ENCODE data around the gene MAGI2.
"Not testable (repeated sequence)": the region's sequence is repeated elsewhere in the genome, so short reads cannot be mapped to it uniquely, and the experiment has no call there.

Gene MAGI2

GRCh38 chr7:78006063-78006755 is 1447.3 kb downstream of the MAGI2 start:
- FAIRE-seq, result no peak

DNA sequence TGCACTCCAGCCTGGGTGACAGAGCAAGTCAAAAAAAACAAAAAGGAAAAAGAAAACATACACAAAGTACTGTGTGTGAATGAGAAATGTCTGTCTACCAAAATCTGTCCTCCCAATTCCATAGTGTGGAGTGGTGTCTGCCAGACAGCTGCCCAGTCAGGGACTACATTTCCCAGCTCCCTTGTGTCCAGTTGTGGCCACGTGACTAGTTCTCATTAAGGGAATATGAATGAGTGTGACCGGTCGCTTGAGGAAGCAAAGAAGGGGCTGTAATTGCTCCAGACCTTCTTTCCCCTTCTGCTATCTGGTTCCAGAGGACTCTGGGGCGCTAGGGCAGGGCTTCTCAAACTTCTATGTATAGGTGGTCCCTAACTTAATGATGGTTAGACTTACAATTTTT is 1450.8 kb downstream of the MAGI2 start:
- no peak for FAIRE-seq

DNA sequence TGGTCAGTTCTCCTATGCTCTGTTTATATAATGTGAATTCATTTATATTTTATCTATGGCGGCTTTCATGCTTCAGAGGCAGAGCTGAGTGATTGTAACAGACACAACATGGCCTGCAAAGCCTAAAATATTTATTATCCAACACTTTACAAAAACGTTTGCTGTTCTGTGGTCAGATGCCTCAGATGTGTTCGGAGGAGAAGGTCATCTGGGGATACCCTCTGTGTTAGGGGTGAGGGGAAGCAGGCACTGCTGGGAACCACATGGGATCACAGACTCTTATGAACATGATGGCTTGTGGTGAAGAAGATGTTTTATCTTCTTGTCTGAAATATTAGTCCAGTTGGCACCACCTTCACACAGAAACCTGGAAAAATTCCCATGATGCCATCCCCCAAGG is 1451.4 kb downstream of the MAGI2 start:
- no peak for FAIRE-seq

DNA sequence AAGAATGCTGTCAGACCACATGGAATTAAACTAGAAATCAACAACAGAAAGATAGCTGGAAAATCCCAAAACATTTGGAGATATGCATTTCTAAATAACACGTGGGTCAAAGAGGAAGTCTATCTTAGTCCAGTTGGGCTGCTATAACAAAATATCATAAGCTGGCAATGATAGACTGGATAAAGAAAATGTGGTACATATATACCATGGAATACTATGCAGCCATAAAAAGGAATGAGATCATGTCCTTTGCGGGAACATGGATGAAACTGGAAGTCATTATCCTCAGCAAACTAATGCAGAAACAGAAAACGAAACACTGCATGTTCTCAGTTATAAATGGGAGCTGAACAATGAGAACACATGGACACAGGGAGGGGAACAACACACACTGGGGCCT is 1454.3 kb downstream of the MAGI2 start:
- not testable (repeated sequence) for FAIRE-seq

GRCh38 chr7:77995717-77996116 is 1457.8 kb downstream of the MAGI2 start:
- no peak for FAIRE-seq

- FAIRE-seq, result no peak
Observed at GRCh38 chr7:77993838-77994237, 1459.6 kb downstream of the MAGI2 start.

DNA sequence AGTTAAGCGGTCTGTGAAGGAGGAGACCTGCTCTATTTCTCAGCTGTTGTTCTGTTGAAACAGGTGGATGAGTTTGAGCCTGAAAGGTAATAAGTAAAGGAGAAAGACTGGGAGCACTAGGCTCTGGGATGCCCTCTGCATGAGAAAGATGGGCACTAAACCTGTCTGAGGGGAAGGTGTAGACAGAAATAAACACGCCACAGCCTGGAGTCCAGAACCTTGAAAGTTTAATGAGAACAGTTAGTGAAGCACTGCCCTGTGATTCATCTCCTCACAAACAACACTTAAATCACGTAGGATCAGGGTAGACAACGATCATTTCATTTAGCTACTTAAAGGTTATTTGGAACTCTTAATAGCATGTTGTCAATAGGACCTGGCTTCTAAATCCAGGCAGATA is 1461.8 kb downstream of the MAGI2 start:
- FAIRE-seq, result no peak

DNA sequence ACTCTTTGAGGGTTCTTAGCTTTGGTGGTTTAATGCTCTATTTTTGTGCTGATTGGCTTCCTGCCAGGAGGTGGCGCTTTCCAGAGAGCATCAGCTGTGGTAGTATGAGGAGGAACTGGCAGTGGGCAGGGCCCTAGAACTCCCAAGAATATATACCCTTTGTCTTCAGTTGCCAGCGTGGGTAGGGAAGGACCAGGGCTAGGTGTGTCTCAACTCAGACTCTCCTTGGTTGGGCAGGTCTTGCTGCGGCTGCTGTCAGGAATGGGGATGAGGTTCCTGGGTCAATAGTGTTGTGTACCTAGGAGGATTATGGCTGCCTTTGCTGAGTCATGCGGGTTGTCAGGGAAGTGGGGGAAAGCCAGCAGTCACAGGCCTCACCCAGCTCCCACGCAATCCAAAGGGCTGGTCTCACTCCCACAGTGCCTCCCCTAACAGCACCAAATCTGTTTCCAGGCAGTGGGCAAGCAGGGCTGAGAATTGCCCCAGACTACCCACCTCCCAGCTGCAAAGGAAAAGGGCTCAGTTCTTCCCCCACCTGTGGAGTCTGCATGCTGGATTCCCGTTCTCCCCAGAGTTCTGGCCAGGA is 1463.4 kb downstream of the MAGI2 start:
- FAIRE-seq, result no peak

DNA sequence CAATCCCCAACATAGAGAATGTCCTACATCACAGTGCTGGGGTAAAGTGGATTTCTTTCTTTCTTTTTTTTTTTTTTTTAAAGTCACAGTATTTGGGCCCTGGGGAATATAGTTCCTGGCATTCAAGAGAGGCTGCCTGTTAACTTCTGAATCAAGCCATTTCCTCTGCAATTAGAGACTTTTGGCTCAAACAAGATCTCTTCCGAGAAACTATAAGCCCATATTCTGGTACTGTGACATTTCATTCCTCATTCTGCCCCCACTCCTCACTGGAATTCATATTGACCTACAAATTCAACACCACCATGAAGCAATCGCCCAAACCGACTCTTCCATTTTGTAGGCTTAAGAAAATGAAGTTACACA is 1467.5 kb downstream of the MAGI2 start:
- FAIRE-seq, result no peak

- no peak for FAIRE-seq
Observed at GRCh38 chr7:77985232-77985973, 1468.1 kb downstream of the MAGI2 start.

GRCh38 chr7:77983973-77984372 is 1469.5 kb downstream of the MAGI2 start:
- FAIRE-seq, result no peak

- no peak for FAIRE-seq
Observed at GRCh38 chr7:77982926-77983550, 1470.4 kb downstream of the MAGI2 start.

- FAIRE-seq, result no peak
Observed at GRCh38 chr7:77980087-77980713, 1473.3 kb downstream of the MAGI2 start.

DNA sequence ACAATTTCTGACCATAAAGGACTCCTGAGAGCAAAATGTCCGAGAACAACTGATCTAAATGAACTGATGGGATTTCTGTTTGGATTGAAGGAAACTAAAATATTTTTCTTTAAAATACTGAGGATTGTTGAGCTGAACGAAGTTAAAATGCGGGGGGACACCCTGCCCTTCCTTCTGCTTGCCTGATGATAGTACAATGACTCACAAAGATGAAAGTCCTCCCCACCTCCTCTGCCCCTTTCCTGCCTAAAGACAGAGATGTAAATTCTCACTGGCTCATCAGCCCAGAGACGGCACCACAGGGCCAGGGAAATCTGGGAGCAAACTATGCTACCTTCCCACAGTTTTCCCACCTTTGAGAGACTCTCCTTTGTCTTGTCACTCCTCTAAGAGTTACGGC is 1474.2 kb downstream of the MAGI2 start:
- FAIRE-seq, result no peak

DNA sequence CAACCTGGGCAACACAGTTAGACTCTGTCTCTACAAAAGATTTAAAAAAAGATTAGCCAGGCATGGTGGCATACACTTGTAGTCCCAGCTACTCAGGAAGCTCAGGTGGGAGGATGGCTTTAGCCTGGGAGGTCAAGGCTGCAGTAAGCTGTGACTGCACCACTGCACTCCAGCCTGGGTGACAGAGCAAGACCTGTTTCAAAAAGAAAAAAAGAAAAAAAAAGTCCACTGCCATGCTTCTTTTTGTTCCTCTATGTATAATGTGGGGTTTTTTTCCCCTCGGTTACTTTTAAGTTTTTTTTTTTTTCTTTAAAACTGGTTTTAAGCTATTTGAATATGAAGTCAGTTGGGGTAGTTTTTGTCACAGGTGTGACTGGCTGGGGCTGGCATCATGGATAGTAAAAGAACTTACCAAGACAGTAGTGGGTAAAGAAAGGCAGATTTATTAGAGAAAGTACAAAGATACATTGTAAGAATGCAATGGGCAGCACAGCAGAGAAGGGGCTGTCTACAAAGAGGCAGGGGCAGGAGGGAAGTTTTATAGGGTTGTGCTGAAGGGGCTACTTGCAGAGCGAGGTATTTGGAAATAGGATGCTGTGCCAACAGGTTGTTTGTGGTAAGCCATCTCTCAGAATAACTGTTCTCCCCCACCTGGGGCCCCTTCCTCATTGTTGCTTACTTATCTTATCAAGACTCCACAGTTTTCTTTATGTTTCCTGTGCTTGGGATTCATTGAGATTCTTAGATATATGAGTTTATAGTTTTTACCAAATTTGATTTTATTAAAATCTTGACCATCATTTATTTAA is 1477.6 kb downstream of the MAGI2 start:
- FAIRE-seq, result no peak

GRCh38 chr7:77971726-77972125 is 1481.7 kb downstream of the MAGI2 start:
- FAIRE-seq, result no peak

DNA sequence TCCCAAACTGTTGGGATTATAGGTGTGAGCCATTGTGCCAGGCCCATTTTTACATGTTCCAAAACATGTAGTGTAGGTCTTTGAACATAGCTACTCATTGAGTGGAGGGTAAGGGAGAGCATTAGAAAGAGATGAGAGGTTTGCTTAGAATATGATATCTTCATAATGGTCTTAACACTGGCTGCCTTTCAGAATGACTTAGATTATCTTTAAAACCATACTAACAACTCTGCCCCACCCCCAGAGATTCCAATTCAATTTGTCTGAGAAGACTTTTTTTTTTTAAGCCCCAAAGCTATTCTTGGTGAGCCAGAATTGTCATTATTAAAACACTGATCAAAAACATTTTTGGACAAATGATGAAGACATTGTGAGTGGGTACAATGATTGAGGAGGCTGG is 1486.0 kb downstream of the MAGI2 start:
- FAIRE-seq, result no peak
